ENCODE measurements around the gene CPPED1. TPM values are rescaled to one million over a fixed set of nuclear protein-coding genes. Genes with fewer than 3 reads are reported as not detected.
"Not testable (repeated sequence)": the region's sequence is repeated elsewhere in the genome, so short reads cannot be mapped to it uniquely, and the experiment has no call there.

CPPED1 gene
- total and polyA plus RNA-seq, 4 donors: 16.9 to 25.3 (median 19.8) TPM

DNA sequence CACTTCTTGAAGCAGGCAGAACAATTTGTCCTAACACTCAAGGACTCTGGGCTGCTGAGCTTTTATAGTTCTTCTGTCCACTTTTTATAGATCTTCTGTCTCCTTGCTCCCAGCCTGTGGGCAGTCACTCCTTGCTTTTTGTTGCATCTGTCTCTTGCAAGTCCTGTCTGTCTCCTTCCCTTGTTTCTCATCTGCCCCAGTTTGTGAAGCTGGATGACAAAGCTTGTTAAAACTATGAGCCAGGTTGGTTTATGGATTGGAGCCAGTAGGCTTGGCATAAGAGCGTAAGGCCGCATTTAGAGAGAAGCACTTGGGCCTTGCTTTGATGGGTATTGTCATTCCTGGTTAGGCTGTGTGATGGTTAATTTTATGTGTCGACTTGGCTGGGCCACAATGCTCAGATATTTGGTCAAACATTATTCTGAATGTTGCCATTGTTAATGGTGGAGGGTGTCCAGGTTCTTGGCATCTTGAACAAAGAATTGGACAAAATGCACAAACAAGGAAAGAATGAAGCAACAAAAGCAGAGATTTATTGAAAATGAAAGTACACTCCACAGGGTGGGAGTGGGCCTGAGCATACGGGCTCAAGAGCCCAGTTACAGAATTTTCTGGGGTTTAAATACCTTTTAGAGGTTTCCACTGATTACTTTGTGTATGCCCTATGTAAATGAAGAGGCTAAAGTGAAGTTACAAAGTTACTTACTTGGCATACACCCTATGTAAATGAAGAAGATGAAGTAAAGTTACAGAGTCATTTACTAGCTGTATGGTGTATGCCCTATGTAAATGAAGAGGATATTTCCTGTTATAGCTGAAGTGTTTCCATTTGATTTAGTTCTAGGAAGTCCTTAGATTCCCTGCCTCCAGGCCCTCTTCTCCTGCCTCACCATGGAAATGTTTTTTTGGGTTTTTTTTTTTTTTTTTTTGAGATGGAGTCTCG is 8.0 kb upstream of the CPPED1 start:
- Histone ChIP-seq H3K4me1 (ENCODE audit: control insufficient read depth in 1 of 2, insufficient read depth in 2 of 2, low read length in 2 of 2) (no peaks in the 10 kb centered on the region), H3K4me3 (ENCODE audit: low read length in 2 of 2) (no peak overlapping the region), H3K27me3 (ENCODE audit: control insufficient read depth in 1 of 2, insufficient read depth in 2 of 2, low read length in 1 of 2) (no peaks in the 10 kb centered on the region), H3K27ac (ENCODE audit: low read depth in 1 of 2, low read length in 2 of 2) (no peak overlapping the region), H3K36me3 (ENCODE audit: control insufficient read depth in 1 of 2, insufficient read depth in 2 of 2, low read length in 1 of 2) (no peaks in the 10 kb centered on the region), H3K9me3 (ENCODE audit: control insufficient read depth, low read length) (peaks cover 4% of the 10 kb centered on the region)
- DNase-seq (no peak), ATAC-seq (ENCODE audit: low FRiP score) (no peak)
- WGBS, 2 donors: 48 to 58% methylated on average over 5 of the region's 5 CpGs
- intact Hi-C loops (cut with DNase I): no loop called here

DNA sequence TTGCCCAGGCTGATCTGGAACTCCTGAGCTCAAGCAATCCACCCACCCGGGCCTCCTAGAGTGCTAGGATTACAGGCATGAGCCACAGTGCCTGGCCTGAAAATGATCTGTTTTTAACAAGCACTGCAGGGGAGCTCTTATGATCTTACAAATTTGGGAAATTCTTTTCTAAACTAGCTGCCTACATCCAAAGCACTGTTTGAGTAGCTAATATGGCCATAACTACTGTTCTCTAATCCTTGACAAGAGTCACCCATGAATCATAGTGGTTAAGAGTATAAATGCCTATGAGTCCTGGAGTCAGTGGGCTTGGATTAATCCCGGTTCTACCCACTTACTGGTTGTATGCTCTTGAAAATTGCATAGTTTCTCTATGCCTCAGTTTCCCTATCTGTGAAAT is 1.4 kb upstream of the CPPED1 start:
- H3K36me3 ChIP-seq (ENCODE audit: control insufficient read depth in 1 of 2, insufficient read depth in 2 of 2, low read length in 1 of 2): no peaks in the 10 kb centered on the region
- no peaks in the 10 kb centered on the region for H3K9me3 ChIP-seq (ENCODE audit: control insufficient read depth, low read length)
- no peaks in the 10 kb centered on the region for H3K27me3 ChIP-seq (ENCODE audit: control insufficient read depth in 1 of 2, insufficient read depth in 2 of 2, low read length in 1 of 2)
- no peak for DNase-seq
- H3K4me3 ChIP-seq (ENCODE audit: low read length in 2 of 2): no peak overlapping the region
- H3K27ac ChIP-seq (ENCODE audit: low read depth in 1 of 2, low read length in 2 of 2): no peak overlapping the region
- H3K4me1 ChIP-seq (ENCODE audit: control insufficient read depth in 1 of 2, insufficient read depth in 2 of 2, low read length in 2 of 2): no peaks in the 10 kb centered on the region
- 90 to 91% methylated on average over 2 of the region's 2 CpGs for WGBS, 2 donors
- intact Hi-C loops (cut with DNase I): loop anchor here (10.0 kb wide), 2 partner anchors 310 to 710 kb away; no protein-coding TSS in a partner anchor
- no peak for ATAC-seq (ENCODE audit: low FRiP score)

DNA sequence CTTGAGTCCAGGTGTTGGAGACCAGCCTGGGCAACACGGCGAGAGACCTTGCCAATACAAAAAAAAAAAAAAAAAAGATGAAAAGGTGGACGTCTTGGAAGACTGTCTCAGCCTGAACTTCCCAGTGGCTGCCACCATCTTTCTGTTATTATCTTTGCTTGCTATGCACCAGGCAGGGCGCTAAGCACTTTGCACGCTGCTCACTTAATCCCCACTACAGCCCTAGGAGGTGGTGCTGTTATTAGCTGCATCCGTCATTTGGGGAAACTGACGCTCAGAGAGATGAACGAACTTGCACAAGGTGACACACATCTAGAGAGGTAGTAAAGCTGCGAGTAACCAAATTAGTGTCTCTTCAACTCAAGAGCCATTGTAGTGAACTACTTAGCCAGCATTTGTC is 708 bp upstream of the CPPED1 start:
- no peaks in the 10 kb centered on the region for H3K27me3 ChIP-seq (ENCODE audit: control insufficient read depth in 1 of 2, insufficient read depth in 2 of 2, low read length in 1 of 2)
- DNase-seq (no peak), ATAC-seq (ENCODE audit: low FRiP score) (no peak)
- no peaks in the 10 kb centered on the region for H3K36me3 ChIP-seq (ENCODE audit: control insufficient read depth in 1 of 2, insufficient read depth in 2 of 2, low read length in 1 of 2)
- WGBS, 2 donors: 79 to 86% methylated on average over 9 of the region's 9 CpGs
- no peak overlapping the region for H3K4me3 ChIP-seq (ENCODE audit: low read length in 2 of 2)
- H3K4me1 ChIP-seq (ENCODE audit: control insufficient read depth in 1 of 2, insufficient read depth in 2 of 2, low read length in 2 of 2): no peaks in the 10 kb centered on the region
- intact Hi-C loops (cut with DNase I): loop anchor here (10.0 kb wide), 2 partner anchors 310 to 710 kb away; no protein-coding TSS in a partner anchor
- H3K27ac ChIP-seq (ENCODE audit: low read depth in 1 of 2, low read length in 2 of 2): no peak overlapping the region
- H3K9me3 ChIP-seq (ENCODE audit: control insufficient read depth, low read length): no peaks in the 10 kb centered on the region

DNA sequence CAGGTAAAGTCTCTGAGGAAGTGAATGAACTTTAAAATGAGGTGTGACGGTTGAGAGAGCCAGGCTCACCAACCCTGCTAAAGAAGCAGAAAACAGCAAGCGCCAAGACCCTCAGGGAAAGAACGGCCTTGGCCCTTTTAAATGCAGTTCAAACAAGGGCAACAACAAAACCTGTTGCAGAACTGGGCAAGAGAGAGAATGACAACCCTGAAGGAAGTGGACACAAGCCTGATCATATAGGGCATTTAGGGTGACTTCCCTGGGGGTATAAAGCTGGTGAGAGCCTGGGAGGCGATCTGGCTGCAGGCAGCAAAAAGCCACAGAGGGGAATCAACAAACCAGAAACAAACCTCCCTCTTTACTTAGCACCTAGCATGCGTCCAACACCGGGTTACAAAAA is 1.0 kb downstream of the CPPED1 start:
- intact Hi-C loops (cut with DNase I): loop anchor here (10.0 kb wide), 2 partner anchors 312 to 708 kb away; no protein-coding TSS in a partner anchor
- no peaks in the 10 kb centered on the region for H3K36me3 ChIP-seq (ENCODE audit: control insufficient read depth in 1 of 2, insufficient read depth in 2 of 2, low read length in 1 of 2)
- DNase-seq: no peak
- peak overlapping the region in 1 of 2 donors; percentile 26 for H3K27ac ChIP-seq (ENCODE audit: low read depth in 1 of 2, low read length in 2 of 2)
- no peak overlapping the region for H3K4me3 ChIP-seq (ENCODE audit: low read length in 2 of 2)
- H3K4me1 ChIP-seq (ENCODE audit: control insufficient read depth in 1 of 2, insufficient read depth in 2 of 2, low read length in 2 of 2): peaks cover 0 to 3% of the 10 kb centered on the region in 2 donors
- no peak for ATAC-seq (ENCODE audit: low FRiP score)
- no peaks in the 10 kb centered on the region for H3K9me3 ChIP-seq (ENCODE audit: control insufficient read depth, low read length)
- no peaks in the 10 kb centered on the region for H3K27me3 ChIP-seq (ENCODE audit: control insufficient read depth in 1 of 2, insufficient read depth in 2 of 2, low read length in 1 of 2)
- 71 to 79% methylated on average over 6 of the region's 6 CpGs for WGBS, 2 donors

DNA sequence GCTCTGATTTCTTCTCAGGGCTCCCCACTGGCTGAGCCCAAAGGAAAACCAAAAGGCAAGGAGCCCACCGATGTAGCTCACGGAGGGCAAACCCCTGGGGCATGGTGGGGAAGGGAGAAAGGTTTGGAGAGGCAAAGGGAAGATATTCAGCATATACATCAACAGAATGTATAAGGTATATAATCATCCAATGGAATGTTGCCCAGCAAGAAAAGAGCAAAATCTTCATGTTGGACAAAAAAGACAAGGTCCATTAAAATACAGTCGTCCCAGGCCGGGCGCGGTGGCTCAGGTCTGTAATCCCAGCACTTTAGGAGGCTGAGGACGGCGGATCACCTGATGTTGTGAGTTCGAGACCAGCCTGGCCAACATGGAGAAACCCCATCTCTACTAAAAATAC is 1.6 kb downstream of the CPPED1 start:
- WGBS, 2 donors: 88 to 89% methylated on average over 9 of the region's 9 CpGs
- Histone ChIP-seq H3K4me1 (ENCODE audit: control insufficient read depth in 1 of 2, insufficient read depth in 2 of 2, low read length in 2 of 2) (peaks cover 0 to 3% of the 10 kb centered on the region in 2 donors), H3K27ac (ENCODE audit: low read depth in 1 of 2, low read length in 2 of 2) (peak overlapping the region; percentile 18 to 30), H3K27me3 (ENCODE audit: control insufficient read depth in 1 of 2, insufficient read depth in 2 of 2, low read length in 1 of 2) (no peaks in the 10 kb centered on the region), H3K4me3 (ENCODE audit: low read length in 2 of 2) (no peak overlapping the region), H3K9me3 (ENCODE audit: control insufficient read depth, low read length) (no peaks in the 10 kb centered on the region), H3K36me3 (ENCODE audit: control insufficient read depth in 1 of 2, insufficient read depth in 2 of 2, low read length in 1 of 2) (no peaks in the 10 kb centered on the region)
- DNase-seq: no peak
- no peak for ATAC-seq (ENCODE audit: low FRiP score)
- intact Hi-C loops (cut with DNase I): loop anchor here (10.0 kb wide), 2 partner anchors 313 to 707 kb away; no protein-coding TSS in a partner anchor

DNA sequence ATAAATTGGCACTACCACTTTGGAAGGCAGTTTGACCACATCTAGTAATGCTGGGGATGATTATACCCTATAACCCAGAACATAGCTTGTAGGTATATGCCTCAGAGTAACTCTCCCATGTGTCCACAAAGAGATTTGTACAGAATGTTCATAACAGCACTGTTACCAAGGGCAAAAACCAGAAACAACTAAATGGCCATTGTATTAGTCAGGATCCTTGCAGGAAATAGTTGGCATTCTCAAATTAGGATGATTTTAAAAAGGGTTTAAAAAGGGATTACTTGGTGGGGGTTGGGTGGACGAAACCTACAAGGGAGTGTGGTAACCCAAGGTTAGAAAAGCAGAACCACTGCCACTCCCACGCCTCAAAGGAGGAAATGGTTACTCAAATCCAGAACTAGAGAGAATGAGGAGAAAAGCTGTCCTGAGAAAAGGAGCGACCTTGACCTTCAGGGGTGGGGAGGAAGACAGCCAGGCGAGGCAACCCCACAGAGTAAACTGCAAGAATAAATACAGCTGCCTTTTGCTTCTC is 2.1 kb downstream of the CPPED1 start:
- ATAC-seq (ENCODE audit: low FRiP score) (no peak), DNase-seq (peak in 1 of 2 donors; percentile 56)
- peaks cover 0 to 3% of the 10 kb centered on the region in 2 donors for H3K4me1 ChIP-seq (ENCODE audit: control insufficient read depth in 1 of 2, insufficient read depth in 2 of 2, low read length in 2 of 2)
- no peaks in the 10 kb centered on the region for H3K36me3 ChIP-seq (ENCODE audit: control insufficient read depth in 1 of 2, insufficient read depth in 2 of 2, low read length in 1 of 2)
- H3K27me3 ChIP-seq (ENCODE audit: control insufficient read depth in 1 of 2, insufficient read depth in 2 of 2, low read length in 1 of 2): no peaks in the 10 kb centered on the region
- peak overlapping the region; percentile 18 to 30 for H3K27ac ChIP-seq (ENCODE audit: low read depth in 1 of 2, low read length in 2 of 2)
- no peaks in the 10 kb centered on the region for H3K9me3 ChIP-seq (ENCODE audit: control insufficient read depth, low read length)
- intact Hi-C loops (cut with DNase I): loop anchor here (10.0 kb wide), 2 partner anchors 313 to 707 kb away; no protein-coding TSS in a partner anchor
- WGBS, 2 donors: 19 to 27% methylated on average over 4 of the region's 4 CpGs
- H3K4me3 ChIP-seq (ENCODE audit: low read length in 2 of 2): no peak overlapping the region

DNA sequence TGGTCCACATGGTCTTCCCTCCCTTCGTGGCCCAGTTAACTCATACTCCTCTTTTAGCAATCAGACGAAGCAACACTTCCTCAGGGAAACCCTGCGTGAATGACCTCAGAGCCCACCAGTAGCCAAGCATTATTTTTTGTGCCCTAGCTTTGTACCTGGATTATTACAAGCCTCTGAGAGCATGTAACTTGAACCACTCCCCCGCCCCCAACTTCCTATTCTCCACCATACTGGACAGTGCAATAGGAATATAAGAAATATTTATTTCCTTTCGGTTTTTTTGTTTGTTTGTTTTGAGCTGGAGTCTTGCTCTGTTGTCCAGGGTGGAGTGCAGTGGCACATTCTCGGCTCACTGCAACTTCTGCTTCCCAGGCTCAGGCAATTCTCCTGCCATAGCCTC is 2.9 kb downstream of the CPPED1 start:
- WGBS, 2 donors: 64 to 70% methylated on average over 6 of the region's 6 CpGs
- Histone ChIP-seq H3K4me1 (ENCODE audit: control insufficient read depth in 1 of 2, insufficient read depth in 2 of 2, low read length in 2 of 2) (peaks cover 0 to 3% of the 10 kb centered on the region in 2 donors), H3K27me3 (ENCODE audit: control insufficient read depth in 1 of 2, insufficient read depth in 2 of 2, low read length in 1 of 2) (no peaks in the 10 kb centered on the region), H3K9me3 (ENCODE audit: control insufficient read depth, low read length) (no peaks in the 10 kb centered on the region), H3K36me3 (ENCODE audit: control insufficient read depth in 1 of 2, insufficient read depth in 2 of 2, low read length in 1 of 2) (no peaks in the 10 kb centered on the region), H3K27ac (ENCODE audit: low read depth in 1 of 2, low read length in 2 of 2) (no peak overlapping the region), H3K4me3 (ENCODE audit: low read length in 2 of 2) (no peak overlapping the region)
- intact Hi-C loops (cut with DNase I): loop anchor here (10.0 kb wide), 2 partner anchors 314 to 706 kb away; no protein-coding TSS in a partner anchor
- no peak for ATAC-seq (ENCODE audit: low FRiP score)
- no peak for DNase-seq

DNA sequence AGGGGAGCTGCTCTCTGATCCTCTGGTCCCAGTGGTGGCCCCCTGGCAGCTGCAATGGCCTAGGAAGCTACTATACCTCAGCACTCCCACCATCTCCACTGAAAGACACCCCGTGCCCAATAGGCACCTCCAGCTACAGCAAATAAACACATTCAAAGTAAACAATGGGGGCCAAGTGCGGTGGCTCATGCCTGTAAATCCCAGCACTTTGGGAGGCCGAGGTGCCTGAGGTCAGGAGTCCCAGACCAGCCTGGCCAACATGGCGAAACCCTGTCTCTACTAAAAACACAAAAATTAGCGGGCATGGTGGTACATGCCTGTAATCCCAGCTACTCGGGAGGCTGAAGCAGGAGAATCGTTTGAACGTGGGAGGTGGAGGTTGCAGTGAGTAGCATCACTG is 3.7 kb downstream of the CPPED1 start:
- DNase-seq; H3K4me1 ChIP-seq (ENCODE audit: control insufficient read depth in 1 of 2, insufficient read depth in 2 of 2, low read length in 2 of 2); H3K9me3 ChIP-seq (ENCODE audit: control insufficient read depth, low read length); H3K36me3 ChIP-seq (ENCODE audit: control insufficient read depth in 1 of 2, insufficient read depth in 2 of 2, low read length in 1 of 2); ATAC-seq (ENCODE audit: low FRiP score); H3K27me3 ChIP-seq (ENCODE audit: control insufficient read depth in 1 of 2, insufficient read depth in 2 of 2, low read length in 1 of 2); H3K27ac ChIP-seq (ENCODE audit: low read depth in 1 of 2, low read length in 2 of 2); H3K4me3 ChIP-seq (ENCODE audit: low read length in 2 of 2): not testable (repeated sequence)
- WGBS, 2 donors: 90 to 93% methylated on average over 8 of the region's 8 CpGs
- intact Hi-C loops (cut with DNase I): loop anchor here (10.0 kb wide), 2 partner anchors 315 to 705 kb away; no protein-coding TSS in a partner anchor

Data from aorta (tissue), 5 donors.